Activated naive CD8-positive, alpha-beta T cell (primary cell): ENCODE data around the gene USP6NL.

ENCODE experiments used
- H3K27ac Mint-ChIP-seq: one replicate; pipeline ENCODE4 v1.8.0; 2021; ENCODE audit warnings: mixed read lengths
- H3K27me3 Mint-ChIP-seq: one replicate; pipeline ENCODE4 v1.8.0; 2021; ENCODE audit warnings: mixed read lengths
- H3K36me3 Mint-ChIP-seq: one replicate; pipeline ENCODE4 v1.8.0; 2021; ENCODE audit warnings: mixed read lengths
- H3K4me1 Mint-ChIP-seq: one replicate; pipeline ENCODE4 v1.8.0; 2021; ENCODE audit warnings: low read depth, mixed read lengths
- H3K4me3 Mint-ChIP-seq: one replicate; pipeline ENCODE4 v1.8.0; 2021; ENCODE audit warnings: mild to moderate bottlenecking, mixed read lengths
- H3K9me3 Mint-ChIP-seq: one replicate; pipeline ENCODE4 v1.8.0; 2021; ENCODE audit warnings: low read depth, mixed read lengths

Gene USP6NL

DNA sequence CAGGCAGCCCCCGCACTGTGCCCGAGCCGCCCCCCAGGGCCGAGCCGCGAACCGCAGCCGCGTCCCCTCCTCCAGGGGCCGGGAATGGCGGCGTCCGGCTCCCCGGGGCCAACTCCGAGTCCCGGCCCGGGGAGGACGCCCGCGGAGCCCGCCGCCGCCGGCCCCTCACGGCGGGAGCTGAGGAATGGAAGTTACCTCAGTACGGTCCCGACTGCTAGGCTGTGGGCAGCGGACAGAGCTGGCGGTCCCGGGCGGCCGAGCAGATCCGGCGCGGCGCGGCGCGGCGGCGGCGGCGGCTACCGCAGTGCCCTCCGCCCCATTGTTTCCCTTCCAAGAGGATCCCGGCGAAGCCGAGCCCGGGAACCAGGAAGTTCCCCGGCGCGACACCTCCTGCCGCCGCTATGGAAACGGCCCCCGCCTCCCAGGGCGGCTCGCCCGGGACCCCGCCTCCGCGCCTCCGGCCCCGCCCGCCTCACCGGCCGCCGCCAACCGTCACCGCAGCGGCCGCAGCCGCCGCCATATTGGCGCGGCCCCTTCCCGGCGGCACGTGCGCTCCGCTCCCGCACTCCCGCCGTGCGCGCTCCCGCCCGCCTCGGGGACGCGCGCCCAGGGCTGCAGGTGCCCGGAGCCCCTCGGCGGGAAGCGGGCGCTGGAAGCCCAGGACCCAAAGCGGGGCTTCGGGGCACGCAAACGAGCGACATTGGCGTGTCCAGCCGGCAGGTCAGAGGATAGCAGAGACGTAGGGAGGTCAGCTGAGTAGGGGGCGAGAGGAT lies at the start of gene USP6NL:
TSS of gene USP6NL (minus strand) at position 403 of the 773 bp plus-strand sequence. CDS start 14,016 bp downstream, outside the sequence.
- no peaks in the 10 kb centered on the region for H3K27me3 Mint-ChIP-seq

DNA sequence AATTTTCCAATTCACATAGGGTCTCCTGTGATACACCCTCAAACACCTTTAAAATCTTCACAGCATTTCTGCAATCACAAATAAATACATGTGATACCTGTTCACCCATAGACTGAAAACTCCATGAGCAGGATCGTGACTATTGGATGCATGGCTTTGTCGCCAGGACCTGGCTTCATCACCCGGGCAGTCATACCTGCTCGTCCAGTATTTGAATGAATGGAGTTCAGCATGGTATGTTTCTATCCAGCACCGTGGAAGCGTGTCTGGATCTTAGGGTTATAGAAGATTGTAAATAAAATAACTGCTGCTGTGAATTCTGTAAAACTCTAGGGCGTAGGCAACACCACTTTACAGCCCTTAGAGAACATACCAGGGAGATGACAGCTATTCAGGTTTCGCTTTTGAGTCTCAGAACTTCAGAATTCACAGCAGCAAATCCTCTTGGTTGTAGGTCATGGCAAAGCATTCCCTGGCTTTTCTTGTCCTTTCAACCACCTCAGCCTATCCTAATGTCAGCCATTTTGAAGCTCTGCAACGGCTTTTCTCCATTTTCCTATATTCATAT lies 47.4 kb upstream of the USP6NL start:
- H3K4me1 Mint-ChIP-seq = peaks cover 13% of the 10 kb centered on the region
- no peak overlapping the region for H3K27ac Mint-ChIP-seq
- H3K36me3 Mint-ChIP-seq = no peaks in the 10 kb centered on the region
- H3K4me3 Mint-ChIP-seq = no peak overlapping the region
- no peaks in the 10 kb centered on the region for H3K9me3 Mint-ChIP-seq
- H3K27me3 Mint-ChIP-seq = no peaks in the 10 kb centered on the region

More for the DNA sequence above, at the start of gene USP6NL:
- H3K4me3 Mint-ChIP-seq = peak within 1 kb of the TSS; percentile 94
- peaks cover 46% of the 10 kb centered on the region for H3K4me1 Mint-ChIP-seq
- no peaks in the 10 kb centered on the region for H3K36me3 Mint-ChIP-seq
- peaks cover 2% of the 10 kb centered on the region for H3K9me3 Mint-ChIP-seq
- peak within 1 kb of the TSS; percentile 93 for H3K27ac Mint-ChIP-seq

DNA sequence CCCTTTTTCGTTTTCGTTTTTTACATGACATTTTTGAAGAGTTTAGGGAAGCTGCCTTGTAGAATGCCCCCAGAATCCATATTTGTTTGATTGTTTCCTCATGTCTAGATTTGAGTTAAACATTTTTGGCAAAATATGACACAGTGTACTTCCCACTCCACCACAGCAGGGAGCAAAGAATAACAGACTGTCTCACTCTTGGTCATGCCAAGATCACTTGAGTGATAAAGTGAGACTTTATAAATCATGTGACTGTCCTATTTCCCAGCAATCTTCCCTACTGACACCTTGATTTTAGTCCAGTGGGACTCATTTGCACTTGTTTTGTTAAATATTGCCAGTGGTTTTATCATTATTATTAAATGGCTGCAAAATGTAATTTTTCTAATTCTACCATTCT lies 44.4 kb upstream of the USP6NL start:
- no peak overlapping the region for H3K27ac Mint-ChIP-seq

DNA sequence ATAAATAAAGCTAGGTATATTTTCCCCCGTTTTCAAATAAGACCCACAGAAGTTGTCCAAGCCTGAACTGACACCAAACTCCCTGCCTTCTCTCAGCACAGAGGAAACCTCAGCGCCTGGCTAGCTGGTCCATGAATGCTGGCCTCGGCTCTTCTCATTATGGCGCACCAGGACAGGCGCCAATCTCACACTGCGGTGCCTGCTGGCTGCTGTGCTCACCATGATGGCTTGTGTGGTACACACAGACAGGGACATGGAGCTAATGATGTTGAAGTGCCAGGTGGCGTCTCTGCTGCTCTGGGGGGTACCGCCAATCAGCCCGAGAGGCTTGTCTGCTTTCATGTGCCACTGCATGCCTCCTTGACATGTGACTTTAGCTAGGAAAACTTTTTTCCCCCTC lies 43.2 kb upstream of the USP6NL start:
- Mint-ChIP-seq H3K27me3 (no peaks in the 10 kb centered on the region), H3K36me3 (no peaks in the 10 kb centered on the region), H3K9me3 (no peaks in the 10 kb centered on the region), H3K27ac (no peak overlapping the region), H3K4me3 (no peak overlapping the region), H3K4me1 (no peaks in the 10 kb centered on the region)

More for the DNA sequence above, 44.4 kb upstream of the USP6NL start:
- Mint-ChIP-seq H3K4me1 (no peaks in the 10 kb centered on the region), H3K36me3 (no peaks in the 10 kb centered on the region), H3K9me3 (no peaks in the 10 kb centered on the region), H3K4me3 (no peak overlapping the region), H3K27me3 (no peaks in the 10 kb centered on the region)

DNA sequence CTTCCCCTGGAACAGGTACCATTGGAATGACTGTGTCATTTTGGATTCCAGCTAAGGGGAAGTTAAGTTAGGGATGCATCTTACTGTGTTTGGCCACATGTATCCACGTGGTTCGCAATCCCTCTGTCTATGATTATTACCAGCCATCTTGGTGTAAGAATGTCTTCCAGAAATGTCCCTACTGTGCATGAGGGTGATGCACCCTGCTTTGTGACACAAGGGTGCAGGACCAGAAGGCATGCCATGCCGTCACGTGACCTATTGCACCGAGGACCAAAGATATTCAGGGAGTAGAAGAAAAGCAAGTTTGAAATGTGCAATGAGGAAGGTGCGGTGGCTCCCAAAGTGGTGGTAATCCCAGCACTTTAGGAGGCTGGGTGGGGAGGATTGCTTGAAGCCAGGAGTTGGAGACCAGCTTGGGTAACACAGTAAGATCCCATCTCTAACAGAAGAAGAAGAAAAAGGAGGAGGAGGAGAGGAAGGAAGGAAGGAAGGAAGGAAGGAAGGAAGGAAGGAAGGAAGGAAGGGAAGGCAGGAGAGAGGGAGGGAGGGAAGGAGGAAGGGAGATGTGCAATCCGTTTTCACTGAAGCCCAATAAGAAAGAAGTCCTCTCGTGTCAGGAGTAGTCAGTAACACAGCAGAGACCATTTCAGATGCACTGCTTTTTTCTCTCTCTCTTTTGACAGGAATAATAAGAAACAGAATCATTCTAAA lies 42.5 kb upstream of the USP6NL start:
- Mint-ChIP-seq H3K9me3 (no peaks in the 10 kb centered on the region), H3K27me3 (no peaks in the 10 kb centered on the region), H3K36me3 (no peaks in the 10 kb centered on the region), H3K4me3 (no peak overlapping the region), H3K27ac (no peak overlapping the region), H3K4me1 (no peaks in the 10 kb centered on the region)

DNA sequence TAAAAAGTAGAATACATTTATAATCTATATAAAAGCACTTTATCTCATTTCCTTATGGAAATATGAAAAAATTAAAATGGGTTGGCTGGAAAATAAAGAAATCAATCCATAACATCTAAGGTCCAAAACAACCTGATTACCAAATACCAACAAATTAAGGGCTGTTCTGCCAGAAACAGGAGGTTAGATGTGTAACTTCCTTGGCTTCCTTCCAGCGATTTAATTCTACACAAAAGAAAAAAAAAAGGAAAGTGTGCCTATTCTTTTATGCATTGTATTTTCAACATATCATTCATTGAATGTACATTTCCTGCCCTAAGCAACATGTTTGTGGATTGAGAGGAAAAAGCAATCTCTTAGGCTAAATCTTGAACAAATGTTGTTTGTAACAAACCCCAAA lies 36.2 kb upstream of the USP6NL start:
- no peak overlapping the region for H3K4me3 Mint-ChIP-seq
- no peaks in the 10 kb centered on the region for H3K9me3 Mint-ChIP-seq
- no peak overlapping the region for H3K27ac Mint-ChIP-seq
- H3K36me3 Mint-ChIP-seq = no peaks in the 10 kb centered on the region
- H3K4me1 Mint-ChIP-seq = no peaks in the 10 kb centered on the region
- H3K27me3 Mint-ChIP-seq = no peaks in the 10 kb centered on the region

- H3K4me3 Mint-ChIP-seq = no peak overlapping the region
- H3K27ac Mint-ChIP-seq = no peak overlapping the region
- no peaks in the 10 kb centered on the region for H3K4me1 Mint-ChIP-seq
- H3K36me3 Mint-ChIP-seq = no peaks in the 10 kb centered on the region
- no peaks in the 10 kb centered on the region for H3K9me3 Mint-ChIP-seq
- no peaks in the 10 kb centered on the region for H3K27me3 Mint-ChIP-seq
Measured at GRCh38 chr10:11646450-11646849, 35.0 kb upstream of the USP6NL start.

- H3K4me3 Mint-ChIP-seq = no peak overlapping the region
- H3K9me3 Mint-ChIP-seq = no peaks in the 10 kb centered on the region
- no peaks in the 10 kb centered on the region for H3K4me1 Mint-ChIP-seq
- H3K36me3 Mint-ChIP-seq = no peaks in the 10 kb centered on the region
- H3K27me3 Mint-ChIP-seq = no peaks in the 10 kb centered on the region
- H3K27ac Mint-ChIP-seq = no peak overlapping the region
Measured at GRCh38 chr10:11643039-11643438, 31.6 kb upstream of the USP6NL start.

DNA sequence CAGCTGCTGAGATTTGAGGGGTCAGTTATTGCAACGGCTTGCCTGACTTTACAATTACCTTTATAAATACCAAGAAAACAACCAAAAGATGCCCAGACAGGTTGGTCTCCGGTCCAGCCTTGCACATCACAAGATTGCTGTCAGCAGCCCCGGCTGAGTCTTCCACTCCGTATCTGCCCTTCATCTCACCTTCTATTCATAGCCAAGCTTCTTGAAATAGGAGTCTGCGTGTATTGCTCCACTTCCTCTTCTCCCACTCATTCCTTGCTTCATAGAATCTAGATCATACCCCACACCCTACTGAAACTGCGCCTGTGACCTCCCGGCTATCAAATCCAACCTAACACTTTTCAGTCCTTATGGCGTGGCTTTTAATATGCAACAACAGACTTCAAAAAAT lies 31.1 kb upstream of the USP6NL start:
- H3K27me3 Mint-ChIP-seq = no peaks in the 10 kb centered on the region
- no peak overlapping the region for H3K27ac Mint-ChIP-seq
- no peak overlapping the region for H3K4me3 Mint-ChIP-seq
- no peaks in the 10 kb centered on the region for H3K36me3 Mint-ChIP-seq
- no peaks in the 10 kb centered on the region for H3K4me1 Mint-ChIP-seq
- H3K9me3 Mint-ChIP-seq = no peaks in the 10 kb centered on the region

DNA sequence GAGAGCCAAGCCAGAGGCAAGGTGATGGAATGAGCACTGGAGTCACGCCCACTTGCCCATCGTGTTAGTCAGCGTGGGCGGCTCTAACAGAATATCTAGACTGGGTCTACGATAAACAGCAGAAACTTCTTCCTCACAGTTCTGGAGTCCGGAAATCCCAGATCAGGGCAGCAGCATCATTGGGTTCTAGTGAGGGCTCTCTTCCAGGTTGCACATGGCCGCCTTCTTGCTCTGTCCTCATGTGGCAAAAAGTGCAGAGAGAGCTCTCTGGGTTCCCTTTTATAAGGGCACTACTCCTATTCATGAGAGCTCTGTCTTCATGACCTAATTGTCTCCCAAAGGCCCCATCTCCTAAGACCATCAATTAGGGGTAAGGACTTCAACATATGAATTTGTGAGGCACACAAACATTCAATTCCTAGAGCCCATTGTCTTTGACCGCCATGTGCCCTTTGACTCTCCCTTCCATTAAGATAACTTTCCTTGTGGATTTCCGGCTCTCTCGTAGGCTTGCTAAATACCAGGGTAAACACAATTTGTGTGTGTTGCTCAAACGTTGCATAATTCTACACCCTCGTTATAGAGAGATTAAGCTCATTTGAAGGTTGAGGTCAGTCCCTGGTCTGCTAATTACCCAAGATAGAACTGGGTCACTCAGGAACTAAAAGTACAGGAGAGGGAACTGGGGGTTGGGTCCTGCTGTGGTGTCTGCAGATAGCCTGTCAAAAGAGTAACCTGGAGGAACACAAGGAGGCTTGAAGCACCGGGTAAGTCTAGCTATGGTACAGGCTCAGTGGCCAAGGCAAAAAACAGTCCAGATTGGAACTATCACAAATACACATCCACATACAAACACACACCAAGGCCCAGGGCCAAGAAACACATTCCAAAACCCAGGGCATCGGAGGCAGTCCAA lies 28.7 kb upstream of the USP6NL start:
- Mint-ChIP-seq H3K4me3 (no peak overlapping the region), H3K27ac (no peak overlapping the region), H3K4me1 (no peaks in the 10 kb centered on the region)

GRCh38 chr10:11639362-11639761 lies 27.9 kb upstream of the USP6NL start:
- no peak overlapping the region for H3K4me3 Mint-ChIP-seq
- H3K9me3 Mint-ChIP-seq = no peaks in the 10 kb centered on the region
- H3K4me1 Mint-ChIP-seq = no peaks in the 10 kb centered on the region
- H3K36me3 Mint-ChIP-seq = no peaks in the 10 kb centered on the region
- no peak overlapping the region for H3K27ac Mint-ChIP-seq
- no peaks in the 10 kb centered on the region for H3K27me3 Mint-ChIP-seq

More for the DNA sequence above, 28.7 kb upstream of the USP6NL start:
- no peaks in the 10 kb centered on the region for H3K9me3 Mint-ChIP-seq
- no peaks in the 10 kb centered on the region for H3K36me3 Mint-ChIP-seq
- H3K27me3 Mint-ChIP-seq = no peaks in the 10 kb centered on the region

DNA sequence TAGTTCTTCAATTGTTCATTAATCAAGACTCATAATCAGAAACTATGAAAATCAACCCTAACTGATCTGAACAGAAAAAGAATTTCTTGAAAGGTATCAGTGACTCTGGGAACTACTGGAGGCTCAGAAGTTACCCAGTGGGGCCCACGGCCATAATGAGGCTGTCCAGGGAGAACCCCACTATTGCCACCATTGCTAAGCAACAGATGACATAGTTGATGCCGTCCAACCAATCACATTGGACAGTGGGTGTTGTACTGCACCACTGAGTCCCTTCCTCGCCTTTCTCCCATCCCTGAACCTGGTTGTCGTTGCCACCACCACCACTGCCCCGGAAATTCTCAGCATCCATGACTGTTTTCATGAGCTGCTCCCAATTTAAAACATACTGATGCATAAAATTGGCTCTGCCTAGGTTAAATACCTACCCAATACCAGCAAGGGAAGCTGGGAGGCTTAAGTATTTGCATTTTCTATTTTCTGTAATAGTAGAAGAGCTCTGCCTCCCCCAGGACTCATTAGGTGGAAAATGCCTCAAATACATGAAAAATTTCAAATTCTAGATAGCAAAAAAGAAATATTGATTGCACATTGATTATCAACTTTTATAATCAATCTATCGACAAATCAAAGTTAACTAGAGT lies 26.7 kb upstream of the USP6NL start:
- H3K27me3 Mint-ChIP-seq = no peaks in the 10 kb centered on the region
- H3K27ac Mint-ChIP-seq = no peak overlapping the region
- H3K36me3 Mint-ChIP-seq = no peaks in the 10 kb centered on the region
- peaks cover 3% of the 10 kb centered on the region for H3K4me1 Mint-ChIP-seq
- no peak overlapping the region for H3K4me3 Mint-ChIP-seq
- H3K9me3 Mint-ChIP-seq = no peaks in the 10 kb centered on the region

- no peaks in the 10 kb centered on the region for H3K36me3 Mint-ChIP-seq
- H3K4me3 Mint-ChIP-seq = no peak overlapping the region
- no peaks in the 10 kb centered on the region for H3K27me3 Mint-ChIP-seq
- peaks cover 11% of the 10 kb centered on the region for H3K4me1 Mint-ChIP-seq
- H3K9me3 Mint-ChIP-seq = no peaks in the 10 kb centered on the region
- no peak overlapping the region for H3K27ac Mint-ChIP-seq
Measured at GRCh38 chr10:11636697-11637303, 25.4 kb upstream of the USP6NL start.
